Measurements from ENCODE around the gene CNN2.
A peak's percentile ranks its signal among the peaks of the same experiment; 100 is the strongest.

Gene CNN2

DNA sequence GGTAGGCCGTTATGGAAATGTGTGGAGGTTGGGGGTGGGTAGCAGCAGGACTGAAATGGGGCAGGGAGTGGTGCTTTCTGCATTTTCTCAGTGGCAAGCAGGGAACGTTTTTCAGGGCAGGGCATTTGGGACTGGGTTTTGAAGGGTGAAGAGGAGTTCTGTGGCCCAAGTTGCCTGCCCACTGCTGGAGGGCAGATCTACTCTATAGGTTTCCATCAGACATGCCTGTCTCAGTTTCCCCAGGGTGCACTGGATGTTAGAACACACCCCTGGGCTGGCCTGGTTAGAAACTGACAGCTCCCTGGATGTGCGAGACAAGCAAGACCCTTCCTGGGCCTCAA is 27.1 kb upstream of the CNN2 start:
- peaks cover 2% of the 10 kb centered on the region for H3K36me3 ChIP-seq
- TF ChIP-seq, protein P1, sequence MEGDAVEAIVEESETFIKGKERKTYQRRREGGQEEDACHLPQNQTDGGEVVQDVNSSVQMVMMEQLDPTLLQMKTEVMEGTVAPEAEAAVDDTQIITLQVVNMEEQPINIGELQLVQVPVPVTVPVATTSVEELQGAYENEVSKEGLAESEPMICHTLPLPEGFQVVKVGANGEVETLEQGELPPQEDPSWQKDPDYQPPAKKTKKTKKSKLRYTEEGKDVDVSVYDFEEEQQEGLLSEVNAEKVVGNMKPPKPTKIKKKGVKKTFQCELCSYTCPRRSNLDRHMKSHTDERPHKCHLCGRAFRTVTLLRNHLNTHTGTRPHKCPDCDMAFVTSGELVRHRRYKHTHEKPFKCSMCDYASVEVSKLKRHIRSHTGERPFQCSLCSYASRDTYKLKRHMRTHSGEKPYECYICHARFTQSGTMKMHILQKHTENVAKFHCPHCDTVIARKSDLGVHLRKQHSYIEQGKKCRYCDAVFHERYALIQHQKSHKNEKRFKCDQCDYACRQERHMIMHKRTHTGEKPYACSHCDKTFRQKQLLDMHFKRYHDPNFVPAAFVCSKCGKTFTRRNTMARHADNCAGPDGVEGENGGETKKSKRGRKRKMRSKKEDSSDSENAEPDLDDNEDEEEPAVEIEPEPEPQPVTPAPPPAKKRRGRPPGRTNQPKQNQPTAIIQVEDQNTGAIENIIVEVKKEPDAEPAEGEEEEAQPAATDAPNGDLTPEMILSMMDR (IDR thresholded peaks at IDR 0.05; ENCODE audit: low read depth, low read length) = no peak
- no peak for DNase-seq
- H3K9me3 ChIP-seq = no peaks in the 10 kb centered on the region
- H3K4me3 ChIP-seq (ENCODE audit: low read depth, low read length) = no peak overlapping the region
- peaks cover 85% of the 10 kb centered on the region for H3K27me3 ChIP-seq
- H3K4me1 ChIP-seq = peaks cover 13% of the 10 kb centered on the region

DNA sequence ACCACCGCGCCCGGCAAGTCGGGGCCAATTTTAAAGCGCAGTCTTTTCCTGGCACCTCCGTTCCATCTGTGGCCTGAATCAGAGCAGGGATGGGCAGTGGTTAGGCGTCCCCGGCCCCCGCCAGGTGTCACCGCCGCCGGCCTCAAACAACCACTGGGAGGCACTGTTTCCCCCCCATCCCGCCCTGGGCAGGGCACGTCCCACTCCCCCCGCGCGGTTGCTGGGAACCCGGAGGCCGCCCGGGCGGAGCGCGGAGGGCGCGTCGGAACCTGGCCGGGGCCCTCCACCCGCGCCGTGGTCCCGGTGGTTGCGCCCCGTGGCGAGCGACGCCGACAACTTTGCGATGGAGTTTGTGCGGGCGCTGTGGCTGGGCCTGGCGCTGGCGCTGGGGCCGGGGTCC is 26.3 kb upstream of the CNN2 start, which contains the start of gene GRIN3B:
TSS of gene GRIN3B (plus strand) at position 325 of the 400 bp plus-strand sequence. CDS start at position 344, 19 bp downstream.
- H3K36me3 ChIP-seq = no peaks in the 10 kb centered on the region
- TF ChIP-seq, protein P1 (IDR thresholded peaks at IDR 0.05; ENCODE audit: low read depth, low read length) = peak; percentile 42
- H3K4me1 ChIP-seq = peaks cover 13% of the 10 kb centered on the region
- no peak within 1 kb of the TSS for H3K4me3 ChIP-seq (ENCODE audit: low read depth, low read length)
- peaks cover 93% of the 10 kb centered on the region for H3K27me3 ChIP-seq
- H3K9me3 ChIP-seq = no peaks in the 10 kb centered on the region; the same call in 1 of the 2 replicates
- peak; percentile 75 for DNase-seq

DNA sequence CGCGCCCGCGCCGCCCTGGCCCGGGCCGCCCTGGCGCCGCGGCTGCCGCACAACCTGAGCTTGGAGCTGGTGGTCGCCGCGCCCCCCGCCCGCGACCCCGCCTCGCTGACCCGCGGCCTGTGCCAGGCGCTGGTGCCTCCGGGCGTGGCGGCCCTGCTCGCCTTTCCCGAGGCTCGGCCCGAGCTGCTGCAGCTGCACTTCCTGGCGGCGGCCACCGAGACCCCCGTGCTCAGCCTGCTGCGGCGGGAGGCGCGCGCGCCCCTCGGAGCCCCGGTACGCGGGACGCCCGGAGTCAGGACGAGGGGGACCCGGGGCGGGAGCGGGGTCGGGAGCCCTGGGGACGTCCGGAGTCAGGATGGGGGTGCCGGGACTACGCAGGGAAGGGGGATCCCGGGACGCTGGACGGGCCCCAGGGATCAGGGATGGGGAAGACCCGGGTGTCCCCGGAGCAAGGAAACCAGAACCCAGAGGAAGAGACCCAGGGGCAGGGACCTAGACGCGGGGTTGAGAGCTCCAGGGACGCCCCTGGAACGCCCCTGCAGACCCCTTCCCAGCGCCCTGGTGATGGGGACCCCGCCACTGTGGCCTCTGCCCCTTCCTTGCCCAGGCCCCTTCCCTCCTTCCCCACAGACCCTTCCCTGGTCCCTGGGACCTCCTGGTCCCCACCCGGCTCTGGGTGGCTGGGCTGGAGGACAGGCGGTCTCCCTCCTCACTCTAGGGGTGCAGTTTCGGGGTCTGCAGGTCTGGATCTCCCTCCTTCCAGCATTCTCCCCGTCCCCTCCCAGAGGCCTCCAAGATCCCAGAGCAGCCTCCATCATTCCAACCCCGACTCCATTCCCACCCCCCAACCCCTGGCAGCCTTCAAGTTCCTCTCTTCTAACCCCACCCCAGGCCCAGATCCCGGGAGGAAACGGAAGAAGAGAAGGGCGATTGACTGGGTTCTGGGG is 25.5 kb upstream of the CNN2 start:
- Histone ChIP-seq H3K4me3 (ENCODE audit: low read depth, low read length) (no peak overlapping the region), H3K9me3 (no peaks in the 10 kb centered on the region; the same call in 1 of the 2 replicates), H3K27me3 (peaks cover 93% of the 10 kb centered on the region), H3K36me3 (no peaks in the 10 kb centered on the region), H3K4me1 (peaks cover 6% of the 10 kb centered on the region)
- TF ChIP-seq, protein P1 (IDR thresholded peaks at IDR 0.05; ENCODE audit: low read depth, low read length) = no peak
- DNase-seq = no peak

DNA sequence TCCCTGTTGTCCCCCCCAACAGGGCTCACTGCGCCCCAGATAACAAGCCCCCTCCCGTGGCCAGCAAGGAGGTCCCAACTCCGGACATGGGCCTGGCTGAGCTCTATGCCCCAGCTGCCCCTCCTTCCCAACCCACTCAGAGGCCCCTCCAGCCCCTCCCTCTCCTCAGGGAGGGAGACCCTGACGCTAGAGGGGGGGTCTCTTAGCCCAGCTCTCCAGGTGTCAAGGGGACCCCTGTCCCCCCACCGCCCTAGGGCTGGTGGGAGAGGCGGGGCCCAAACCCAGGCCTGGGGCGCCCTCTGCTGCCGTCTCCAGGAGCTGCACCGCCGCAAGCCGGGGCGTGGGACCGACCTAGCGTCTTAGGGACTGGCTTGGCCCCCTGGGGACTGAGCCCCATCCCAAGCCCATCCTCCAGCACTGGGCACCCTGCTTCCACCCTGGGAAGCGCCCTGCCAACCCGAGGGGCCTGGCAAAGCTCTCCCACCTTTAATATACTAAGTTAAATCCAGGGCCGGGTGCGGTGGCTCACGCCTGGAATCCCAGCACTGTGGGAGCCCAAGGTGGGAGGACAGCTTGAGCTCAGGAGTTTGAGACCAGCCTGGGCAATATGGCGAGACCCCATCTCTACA is 24.8 kb upstream of the CNN2 start:
- Histone ChIP-seq H3K4me3 (ENCODE audit: low read depth, low read length) (no peak overlapping the region), H3K4me1 (no peaks in the 10 kb centered on the region), H3K27me3 (peaks cover 85% of the 10 kb centered on the region), H3K36me3 (no peaks in the 10 kb centered on the region), H3K9me3 (no peaks in the 10 kb centered on the region; the same call in 1 of the 2 replicates)
- TF ChIP-seq, protein P1 (IDR thresholded peaks at IDR 0.05; ENCODE audit: low read depth, low read length) = peak; percentile 79
- DNase-seq = peak; percentile 66

DNA sequence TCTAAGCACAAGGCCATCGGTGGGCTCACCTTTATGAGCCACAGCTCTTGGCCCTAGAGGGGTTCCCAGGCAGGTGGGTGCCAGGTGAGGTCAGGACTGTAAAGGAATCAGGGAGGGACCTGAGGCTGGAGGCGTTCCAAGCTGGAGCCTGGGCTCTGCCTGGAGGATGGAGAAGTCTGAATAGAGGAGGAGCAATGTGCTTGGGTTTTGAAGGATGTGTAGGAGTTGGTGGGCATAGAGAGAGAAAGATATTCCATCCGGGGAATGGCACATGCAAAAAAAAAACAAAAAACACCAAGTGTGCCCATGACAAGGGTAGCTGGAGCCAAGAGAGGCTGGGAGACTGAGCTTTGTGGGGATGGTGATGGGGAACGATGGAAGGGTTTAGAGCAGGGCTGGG is 23.8 kb upstream of the CNN2 start:
- TF ChIP-seq, protein P1 (IDR thresholded peaks at IDR 0.05; ENCODE audit: low read depth, low read length) = no peak
- no peaks in the 10 kb centered on the region for H3K36me3 ChIP-seq
- DNase-seq = no peak

More for the DNA sequence above, 23.8 kb upstream of the CNN2 start:
- no peak overlapping the region for H3K4me3 ChIP-seq (ENCODE audit: low read depth, low read length)
- H3K4me1 ChIP-seq = no peaks in the 10 kb centered on the region
- no peaks in the 10 kb centered on the region; the same call in 1 of the 2 replicates for H3K9me3 ChIP-seq
- H3K27me3 ChIP-seq = peaks cover 75% of the 10 kb centered on the region
